Ovary (tissue), 9 donors: ENCODE measurements around the gene SND1. TPM values are rescaled to one million over a fixed set of nuclear protein-coding genes. Genes with fewer than 3 reads are reported as not detected.

Experiments
- DNase-seq, 5 donors: peaks; one replicate each; pipeline ENCODE4 v3.0.0-alpha.2; 2019 to 2020
- H3K27ac ChIP-seq, 2 donors: fragments of 200-600 bp; one replicate each; pipeline versions ENCODE4 v1.5.1 to v1.8.0; 2019 to 2022
- H3K27me3 ChIP-seq: fragments of 200-600 bp; one replicate; pipeline ENCODE4 v1.8.0; 2022
- H3K36me3 ChIP-seq: fragments of 200-600 bp; sonication (generic); one replicate; pipeline ENCODE4 v1.5.1; 2019
- H3K4me1 ChIP-seq: one replicate; pipeline ENCODE4 v1.8.1; 2013; ENCODE audit warnings: mild to moderate bottlenecking, moderate library complexity; ENCODE audit not compliant: insufficient read depth
- H3K4me3 ChIP-seq: fragments of 200-600 bp; sonication (generic); one replicate; pipeline ENCODE4 v1.5.1; 2017
- H3K9me3 ChIP-seq, 2 donors: fragments of 200-600 bp in 1 of 2; sonication (generic) in 1 of 2; one replicate each; pipeline versions ENCODE4 v1.5.1 to v1.8.1; 2013 to 2019; ENCODE audit warnings: mild to moderate bottlenecking in 1 of 2, moderate library complexity in 1 of 2
- EP300 ChIP-seq: sonication (generic); formaldehyde crosslinking; IDR thresholded peaks from one replicate; pipeline ENCODE4 v1.6.1; 2017; ENCODE audit warnings: antibody characterized with exemption
- POLR2A ChIP-seq: fragments of 450-650 bp; IDR thresholded peaks from one replicate; pipeline ENCODE4 v1.6.1; 2017; ENCODE audit warnings: antibody characterized with exemption, mild to moderate bottlenecking, moderate library complexity
- WGBS, 3 donors: extraction: QIAGEN DNeasy Blood & Tissue Kit in 1 of 3; methylation state at CpG; one replicate each; pipeline versions ENCODE4 v1.1.5 to v1.1.7; 2013 to 2017; 5-methylcytosine and 5-hydroxymethylcytosine counted together
- intact Hi-C, 4 donors: fragments of 100-400 bp; cut with DNase I; formaldehyde crosslinking; loops; one replicate each; pipeline versions ENCODE4 v1.11.0 to v1.15.1; 2022 to 2023
- polyA plus RNA-seq, 2 donors: library from polyadenylated mRNA; stranded (reverse); fragments of 200-250 nt in 1 of 2; fragments of 350-450 nt in 1 of 2; fragmentation: Illumina TruSeq in 1 of 2; extraction: RNeasy Lipid Tissue Mini Kit (QIAGEN cat#74804) in 1 of 2; gene quantifications; one replicate each; pipeline ENCODE4 v1.2.3, GENCODE V29; 2013 to 2014
- total RNA-seq, 7 donors: library from RNA; depleted of rRNA in 2 of 7; stranded (reverse); fragments of >200 nt in 2 of 7; fragmentation: NEBNext Ultra II Directional in 3 of 7; extraction: Animal tissue kit (Norgen Biotek cat#: 25700) in 3 of 7; gene quantifications; one replicate each; pipeline versions ENCODE4 v1.1.0 to v1.2.4, GENCODE V29; 2016 to 2023
- TF ChIP-seq, protein P1 (sequence below), 3 donors: fragments of 450-650 bp in 2 of 3; fragments of 200-600 bp in 1 of 3; IDR thresholded peaks; one replicate each; pipeline versions ENCODE4 v1.5.1 to v1.8.0; 2016 to 2022; ENCODE audit warnings: antibody characterized with exemption in 3 of 3, mild to moderate bottlenecking in 1 of 3
- donor health status: DM: no; HTN: no; CAD: no; lungs with moderate emphysema.
- donor health status: DM: no; HTN: no; CAD: no.
- donor health status: Bipolar disorder and iron deficiency.
- donor health status: DM: yes; HTN: yes; CAD: no.
- donor health status: DM: no; HTN: no; CAD: no.
- donor health status: DM: yes; HTN: yes; CAD: no.

The SND1 gene
- total and polyA plus RNA-seq, 9 donors: 91.4 to 297 (median 182) TPM

DNA sequence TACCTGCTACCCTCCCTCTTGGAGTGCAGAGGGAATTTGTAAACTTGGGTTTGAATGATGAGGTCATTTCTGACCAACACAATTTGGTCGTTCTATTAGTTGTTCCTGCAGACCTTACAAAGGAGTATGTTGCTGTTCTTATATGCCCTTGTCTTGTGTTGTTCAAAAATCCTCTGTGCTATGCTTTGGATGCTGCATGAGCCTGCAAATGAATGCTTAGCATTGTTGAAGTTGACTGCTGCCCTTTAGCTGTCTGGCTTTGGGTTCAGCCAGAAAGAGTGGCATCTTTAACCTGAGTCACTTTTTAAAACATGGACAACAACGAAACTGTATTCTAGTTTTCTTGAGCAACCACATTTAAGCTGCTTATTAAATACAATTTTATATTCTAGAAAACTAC, 80.3 kb downstream of the SND1 start:
- WGBS, 3 donors: 78 to 89% (median 86%) methylated on average over 2 of the region's 2 CpGs
- no peak for DNase-seq

DNA sequence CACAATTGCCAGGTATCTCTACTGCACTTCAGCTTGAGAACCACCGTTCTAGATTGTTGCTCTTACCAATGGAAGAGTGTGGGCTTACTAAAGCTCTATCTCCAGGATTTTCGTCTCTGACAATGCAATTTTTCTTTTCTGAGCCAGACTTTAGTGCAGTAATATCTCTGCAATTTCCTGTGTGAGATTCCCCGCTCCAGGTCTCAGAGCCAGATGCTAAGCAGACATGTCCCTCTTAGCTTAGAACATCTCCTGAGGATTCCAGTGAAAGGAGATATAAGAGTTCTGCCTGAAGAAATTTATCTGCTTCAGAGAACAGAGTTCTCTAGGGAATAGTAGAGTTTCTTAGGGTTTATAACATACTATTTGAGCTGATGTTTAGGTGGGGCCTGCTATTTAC, 82.0 kb downstream of the SND1 start:
- H3K4me3 ChIP-seq: no peak overlapping the region
- DNase-seq: no peak
- H3K36me3 ChIP-seq: no peaks in the 10 kb centered on the region
- TF ChIP-seq POLR2A: no peak
- TF ChIP-seq EP300: no peak
- TF ChIP-seq, protein P1, sequence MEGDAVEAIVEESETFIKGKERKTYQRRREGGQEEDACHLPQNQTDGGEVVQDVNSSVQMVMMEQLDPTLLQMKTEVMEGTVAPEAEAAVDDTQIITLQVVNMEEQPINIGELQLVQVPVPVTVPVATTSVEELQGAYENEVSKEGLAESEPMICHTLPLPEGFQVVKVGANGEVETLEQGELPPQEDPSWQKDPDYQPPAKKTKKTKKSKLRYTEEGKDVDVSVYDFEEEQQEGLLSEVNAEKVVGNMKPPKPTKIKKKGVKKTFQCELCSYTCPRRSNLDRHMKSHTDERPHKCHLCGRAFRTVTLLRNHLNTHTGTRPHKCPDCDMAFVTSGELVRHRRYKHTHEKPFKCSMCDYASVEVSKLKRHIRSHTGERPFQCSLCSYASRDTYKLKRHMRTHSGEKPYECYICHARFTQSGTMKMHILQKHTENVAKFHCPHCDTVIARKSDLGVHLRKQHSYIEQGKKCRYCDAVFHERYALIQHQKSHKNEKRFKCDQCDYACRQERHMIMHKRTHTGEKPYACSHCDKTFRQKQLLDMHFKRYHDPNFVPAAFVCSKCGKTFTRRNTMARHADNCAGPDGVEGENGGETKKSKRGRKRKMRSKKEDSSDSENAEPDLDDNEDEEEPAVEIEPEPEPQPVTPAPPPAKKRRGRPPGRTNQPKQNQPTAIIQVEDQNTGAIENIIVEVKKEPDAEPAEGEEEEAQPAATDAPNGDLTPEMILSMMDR (IDR thresholded peaks at IDR 0.05): no peak
- H3K9me3 ChIP-seq: no peaks in the 10 kb centered on the region
- no peaks in the 10 kb centered on the region for H3K4me1 ChIP-seq
- intact Hi-C loops: no loop called here
- no peak overlapping the region for H3K27ac ChIP-seq
- WGBS, 3 donors: 75 to 77% (median 76%) methylated on average over 3 of the region's 3 CpGs
- no peaks in the 10 kb centered on the region for H3K27me3 ChIP-seq

More for the DNA sequence above, 80.3 kb downstream of the SND1 start:
- Histone ChIP-seq H3K36me3 (no peaks in the 10 kb centered on the region), H3K27me3 (no peaks in the 10 kb centered on the region), H3K4me1 (no peaks in the 10 kb centered on the region), H3K27ac (no peak overlapping the region), H3K4me3 (no peak overlapping the region), H3K9me3 (no peaks in the 10 kb centered on the region)
- intact Hi-C loops: no loop called here
- TF ChIP-seq POLR2A (no peak), EP300 (no peak)
- TF ChIP-seq, protein P1 (IDR thresholded peaks at IDR 0.05): no peak

DNA sequence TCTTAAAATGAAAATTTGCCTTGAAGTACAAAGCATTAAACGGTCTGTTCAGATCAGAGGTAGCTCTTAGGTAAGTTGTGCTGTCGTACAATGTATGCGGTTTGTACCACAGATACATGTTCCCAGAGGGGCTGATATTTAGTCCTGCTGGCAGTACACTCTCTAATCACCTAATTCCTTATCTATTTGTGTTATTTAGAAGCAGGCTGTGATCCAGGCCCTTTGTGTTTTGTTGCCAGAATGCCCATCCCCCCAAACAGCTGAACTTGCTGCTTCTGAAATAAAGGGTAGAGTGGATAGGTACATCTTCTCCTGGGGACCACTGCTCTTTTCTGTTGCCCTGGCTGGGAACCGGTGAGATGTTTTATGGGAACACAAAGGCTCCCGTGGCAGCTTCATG, 84.5 kb downstream of the SND1 start:
- Histone ChIP-seq H3K27ac (no peak overlapping the region), H3K27me3 (no peaks in the 10 kb centered on the region), H3K9me3 (no peaks in the 10 kb centered on the region), H3K36me3 (no peaks in the 10 kb centered on the region), H3K4me1 (no peaks in the 10 kb centered on the region), H3K4me3 (no peak overlapping the region)
- 70 to 76% (median 71%) methylated on average over 5 of the region's 5 CpGs for WGBS, 3 donors
- intact Hi-C loops: no loop called here
- TF ChIP-seq EP300 (no peak), POLR2A (no peak)
- TF ChIP-seq, protein P1 (IDR thresholded peaks at IDR 0.05): no peak
- DNase-seq: no peak

DNA sequence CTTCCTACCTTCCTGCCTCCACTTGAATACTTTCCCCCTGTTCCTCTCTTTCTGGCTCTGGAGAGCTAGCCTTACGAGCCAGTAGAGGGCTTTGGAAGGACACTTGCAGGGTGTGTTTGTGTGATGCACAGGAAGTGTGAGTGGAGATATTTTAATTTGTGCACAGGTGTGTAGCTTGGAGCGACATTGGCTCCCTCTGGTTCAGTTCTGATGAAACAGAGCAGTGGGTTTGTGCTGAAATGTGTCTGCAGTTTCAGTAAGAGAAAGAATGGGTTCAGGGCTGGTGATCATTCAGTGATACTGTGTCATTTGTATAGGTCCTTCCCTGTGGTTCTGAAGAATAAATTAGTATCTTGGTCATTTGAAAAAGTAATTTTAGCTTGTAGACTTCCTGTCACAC, 86.9 kb downstream of the SND1 start:
- H3K4me1 ChIP-seq: no peaks in the 10 kb centered on the region
- no peak overlapping the region for H3K4me3 ChIP-seq
- 89 to 93% (median 92%) methylated on average over 2 of the region's 2 CpGs for WGBS, 3 donors
- TF ChIP-seq EP300: no peak
- no peak for TF ChIP-seq POLR2A
- TF ChIP-seq, protein P1 (IDR thresholded peaks at IDR 0.05): no peak
- DNase-seq: no peak
- no peaks in the 10 kb centered on the region for H3K27me3 ChIP-seq
- H3K9me3 ChIP-seq: no peaks in the 10 kb centered on the region
- intact Hi-C loops: no loop called here
- H3K27ac ChIP-seq: no peak overlapping the region
- H3K36me3 ChIP-seq: no peaks in the 10 kb centered on the region
